NCI-H128 (cell line): Measurements from ENCODE around the gene C6orf89.
A peak's percentile ranks its signal among the peaks of the same experiment; 100 is the strongest.

Source experiments
- DNase-seq: peaks from one replicate; lab custom pipeline; 2025; ENCODE audit not compliant: unreplicated experiment; lab: John Stamatoyannopoulos, UW

C6orf89 gene

DNA sequence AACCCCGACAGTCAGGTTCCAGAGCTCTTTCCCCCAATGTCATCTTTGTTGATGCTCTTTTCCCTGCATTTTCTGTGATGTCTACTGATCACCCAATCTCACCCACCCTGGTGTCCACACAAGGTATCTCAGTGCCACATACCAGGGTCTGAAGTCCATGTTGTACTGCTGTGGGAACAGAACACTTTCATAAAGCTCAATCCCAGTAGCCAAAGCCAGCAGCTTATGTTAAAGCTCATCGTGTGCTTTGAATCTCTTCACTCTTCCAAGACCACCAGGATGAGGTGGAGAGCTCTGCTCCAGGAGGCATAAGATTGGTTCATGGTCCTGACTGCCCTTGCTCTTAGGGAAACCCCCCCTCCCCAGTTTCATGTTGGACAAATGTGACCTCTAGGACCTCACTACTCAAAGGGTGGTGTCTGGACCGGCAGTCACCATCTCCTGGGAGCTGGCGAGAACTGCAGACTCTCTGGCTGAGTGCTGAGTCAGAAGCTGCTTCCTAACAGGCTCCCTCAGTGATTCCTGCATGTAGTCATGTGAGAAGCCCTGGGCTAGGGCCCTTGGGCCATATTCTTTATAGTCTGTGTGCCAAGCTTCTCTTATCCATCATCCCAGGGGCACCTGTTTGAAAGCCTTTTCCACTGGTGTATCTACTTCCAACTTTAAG lies 33.1 kb upstream of the C6orf89 start:
- DNase-seq = no peak

DNA sequence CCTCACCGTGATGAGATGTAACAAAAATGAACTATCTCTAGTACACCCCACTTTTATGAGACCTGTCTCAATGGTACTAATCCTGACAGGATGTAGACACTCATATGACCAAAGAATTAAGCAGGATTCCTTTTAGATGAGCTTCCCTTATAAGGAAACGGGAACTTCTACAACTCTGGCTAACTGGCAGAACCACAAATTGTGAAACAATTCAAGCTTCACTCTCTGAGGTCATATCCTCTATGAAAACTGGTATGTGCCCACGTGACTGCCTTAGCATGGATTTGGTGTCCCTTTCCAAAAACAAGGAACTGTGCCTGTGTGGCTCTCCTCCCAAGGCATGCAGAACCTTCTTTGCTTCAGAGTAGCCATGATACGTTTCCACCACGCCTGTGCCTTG lies 32.4 kb upstream of the C6orf89 start:
- DNase-seq = no peak

DNA sequence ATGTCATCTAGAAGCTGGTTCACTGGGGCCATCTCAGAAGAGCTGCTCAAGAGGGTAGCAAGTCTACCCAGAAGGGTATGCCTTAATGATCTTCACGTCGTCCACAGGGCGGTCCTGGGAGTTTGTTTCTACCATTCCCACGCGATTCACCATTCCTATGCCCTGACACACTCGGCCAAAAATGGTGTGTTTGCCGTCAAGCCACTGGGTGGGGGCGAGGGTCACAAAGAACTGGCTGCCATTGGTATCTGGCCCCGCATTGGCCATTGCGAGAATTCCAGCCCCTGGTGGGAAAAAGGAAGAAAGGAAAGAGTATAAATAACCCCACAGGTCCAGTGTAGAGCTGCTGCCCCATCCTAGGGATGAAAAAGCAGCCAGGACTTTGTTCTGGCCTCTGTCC lies 30.0 kb upstream of the C6orf89 start:
- DNase-seq = no peak

DNA sequence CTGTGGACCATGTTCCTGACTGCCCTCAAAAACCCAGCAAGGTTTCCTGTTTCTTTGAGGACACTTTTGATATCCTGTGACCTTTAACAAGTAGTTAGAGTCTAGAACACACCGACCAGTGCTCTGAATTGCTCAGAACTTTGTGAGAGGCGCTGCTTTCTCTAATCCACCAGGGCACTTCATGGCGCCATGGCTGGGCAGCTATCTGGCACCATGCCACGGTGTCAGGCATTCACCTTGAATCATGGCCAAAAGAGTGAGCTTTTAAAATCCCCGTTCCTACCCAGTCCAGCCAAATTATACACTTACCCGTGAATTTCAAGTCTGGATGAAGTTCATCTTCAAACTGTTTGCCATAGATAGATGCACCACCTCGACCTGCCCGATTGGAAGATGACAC lies 29.5 kb upstream of the C6orf89 start:
- no peak for DNase-seq

DNA sequence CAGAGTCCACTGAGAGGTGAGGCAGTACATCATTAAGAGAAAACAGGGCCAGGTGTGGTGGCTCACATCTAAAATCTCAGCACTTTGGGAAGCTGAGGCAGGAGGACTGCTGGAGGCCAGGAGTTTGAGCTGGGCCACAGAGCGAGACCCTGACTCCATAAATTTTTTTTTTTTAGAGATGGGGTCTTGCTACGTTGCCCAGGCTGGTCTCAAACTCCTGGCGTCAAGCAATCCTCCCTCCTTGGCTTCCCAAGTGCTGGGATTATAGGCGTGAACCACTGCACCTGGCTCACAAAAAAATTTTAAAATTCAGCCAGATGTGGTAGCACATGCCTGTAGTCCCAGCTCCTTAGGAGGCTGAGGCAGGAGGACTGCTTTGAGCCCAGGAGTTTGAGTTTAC lies 28.4 kb upstream of the C6orf89 start:
- no peak for DNase-seq

DNA sequence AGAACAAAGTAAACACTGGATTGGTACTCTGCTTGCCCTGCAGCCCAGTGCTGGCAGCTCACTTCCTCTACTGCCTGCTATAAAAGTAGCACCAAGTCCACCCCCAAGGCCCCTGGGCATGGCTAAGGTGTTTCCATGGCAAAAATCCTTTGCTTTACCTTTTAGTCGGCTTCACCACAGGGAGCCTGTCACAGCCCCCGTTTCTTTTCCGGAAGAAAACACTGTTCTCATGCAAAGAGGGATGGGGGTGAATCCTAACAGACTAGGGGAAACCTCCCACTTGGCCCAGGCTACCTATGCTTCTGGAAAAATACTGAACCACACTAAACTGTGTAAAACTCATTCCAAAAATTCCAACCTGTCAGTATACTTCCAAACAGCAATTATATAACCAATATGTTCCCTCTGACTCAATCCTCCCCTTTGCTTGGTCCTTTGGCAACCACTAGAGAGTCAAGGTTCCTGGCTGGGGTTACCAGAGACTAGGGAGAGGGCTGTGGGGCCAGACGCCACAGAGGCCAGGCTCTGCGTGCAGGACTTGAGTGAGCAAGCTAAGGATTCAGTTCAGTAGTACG lies 27.3 kb upstream of the C6orf89 start:
- no peak for DNase-seq

DNA sequence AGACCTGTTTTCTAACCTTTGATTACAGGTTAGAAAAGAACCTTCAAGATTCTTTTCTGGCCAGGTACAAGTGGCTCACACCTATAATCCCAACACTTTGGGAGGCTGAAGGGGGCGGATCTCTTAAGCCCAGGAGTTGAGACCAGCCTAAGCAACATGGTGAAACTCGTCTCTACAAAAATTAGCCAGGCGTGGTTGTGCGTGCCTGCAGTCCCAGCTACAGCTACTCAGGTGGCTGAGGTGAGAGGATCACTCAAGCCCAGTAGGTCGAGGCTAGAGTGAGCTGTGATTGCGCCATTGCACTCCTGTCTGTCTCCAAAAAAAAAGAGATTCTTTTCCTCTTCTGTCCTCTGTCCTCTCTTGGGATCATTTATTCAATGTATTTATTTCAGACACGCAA lies 25.6 kb upstream of the C6orf89 start:
- DNase-seq = no peak

DNA sequence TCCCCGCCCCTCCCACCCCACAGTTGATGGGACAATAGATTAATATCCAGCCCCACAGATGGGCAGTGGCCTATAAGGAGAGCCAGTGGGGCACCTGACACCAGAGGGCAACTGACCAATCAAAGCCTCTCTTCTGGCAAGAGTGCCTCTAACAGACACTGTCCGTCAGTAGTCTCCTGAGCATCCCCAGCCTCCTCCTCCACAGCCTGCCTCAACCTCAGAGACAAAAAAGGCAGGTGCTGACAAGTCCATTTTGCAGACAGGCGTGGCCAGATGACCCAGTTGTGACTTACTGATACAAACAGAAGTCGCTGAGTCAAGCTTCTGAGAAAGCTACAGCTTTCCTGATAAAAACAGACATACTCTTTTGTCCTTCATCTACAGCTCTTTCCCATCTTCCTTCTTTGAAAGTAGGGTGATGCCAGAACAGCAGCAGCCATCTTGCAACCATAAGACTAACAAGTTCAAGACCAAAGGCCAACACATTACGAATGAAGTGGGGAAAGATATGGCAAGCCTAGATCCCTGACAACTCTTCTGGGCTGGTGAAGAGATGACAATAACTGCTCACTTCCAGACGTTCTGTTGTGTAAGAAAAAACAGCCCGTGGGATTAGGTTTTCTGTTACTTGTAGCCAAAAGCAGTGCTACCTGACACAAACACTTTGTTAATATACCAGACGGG lies 23.4 kb upstream of the C6orf89 start:
- no peak for DNase-seq

DNA sequence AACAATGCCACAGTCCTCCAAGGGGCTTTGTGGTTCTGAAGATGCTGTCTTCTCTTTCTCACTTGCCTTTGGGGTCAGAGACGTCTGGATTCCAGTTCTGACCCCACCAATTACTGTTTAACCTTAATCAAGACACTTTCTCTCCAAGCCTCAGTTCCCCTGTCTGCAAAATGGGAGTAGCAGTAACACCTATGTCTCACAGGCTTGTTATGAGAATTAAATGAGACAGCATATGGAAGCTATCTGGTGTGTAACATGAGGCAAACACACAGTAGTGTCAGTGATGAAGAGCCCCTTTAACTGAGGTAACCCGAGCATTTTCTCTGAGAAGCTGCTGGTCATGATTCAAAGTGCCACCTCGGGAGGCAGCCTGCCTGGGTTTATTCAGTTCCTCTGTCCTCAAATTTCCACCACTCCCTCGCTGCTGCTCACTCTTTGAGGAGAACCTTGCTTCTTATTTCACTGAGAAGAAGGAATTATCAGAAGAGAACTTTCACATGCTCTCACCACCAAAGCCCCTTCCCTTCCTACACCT lies 22.8 kb upstream of the C6orf89 start:
- DNase-seq = no peak

DNA sequence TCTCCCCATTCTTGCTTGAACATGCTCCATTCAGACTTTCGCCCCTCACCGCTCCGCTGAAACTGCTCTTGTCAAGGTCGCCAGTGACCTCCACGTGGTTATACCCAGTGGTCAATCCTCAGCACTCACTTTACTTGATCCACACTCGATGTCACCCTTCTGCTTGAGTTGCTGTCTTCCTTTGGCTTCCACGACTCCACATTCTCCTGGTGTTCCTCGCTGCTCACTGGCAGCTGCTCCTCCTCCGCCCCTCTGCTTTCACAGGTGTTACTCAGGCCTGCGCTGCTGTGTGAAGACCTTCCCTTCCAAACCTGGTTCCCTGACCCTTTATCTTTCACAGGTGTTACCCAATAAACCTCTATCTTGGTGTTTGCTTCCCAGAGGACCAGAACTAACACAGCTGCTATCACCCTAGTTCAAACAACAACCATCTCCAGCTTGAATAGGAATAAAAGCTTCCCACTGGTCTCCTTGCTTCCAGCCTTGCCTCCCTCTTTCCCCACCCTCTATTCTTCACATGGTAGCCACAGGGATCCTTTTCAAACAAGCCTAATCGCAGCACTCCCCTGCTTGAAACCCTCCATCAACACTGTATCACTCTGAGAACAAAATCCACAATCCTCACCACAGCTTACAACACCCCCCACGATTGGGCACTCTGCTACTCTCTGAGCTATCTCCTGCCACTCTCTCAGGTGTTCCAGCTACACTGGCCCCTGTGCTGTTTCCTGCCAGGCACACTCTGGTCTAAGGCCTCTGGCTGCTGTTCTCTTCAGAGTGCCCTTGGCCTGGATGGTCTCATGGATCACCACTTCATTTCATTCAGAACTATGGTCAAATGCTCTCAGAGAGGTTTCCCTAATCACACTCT lies 21.8 kb upstream of the C6orf89 start:
- no peak for DNase-seq

DNA sequence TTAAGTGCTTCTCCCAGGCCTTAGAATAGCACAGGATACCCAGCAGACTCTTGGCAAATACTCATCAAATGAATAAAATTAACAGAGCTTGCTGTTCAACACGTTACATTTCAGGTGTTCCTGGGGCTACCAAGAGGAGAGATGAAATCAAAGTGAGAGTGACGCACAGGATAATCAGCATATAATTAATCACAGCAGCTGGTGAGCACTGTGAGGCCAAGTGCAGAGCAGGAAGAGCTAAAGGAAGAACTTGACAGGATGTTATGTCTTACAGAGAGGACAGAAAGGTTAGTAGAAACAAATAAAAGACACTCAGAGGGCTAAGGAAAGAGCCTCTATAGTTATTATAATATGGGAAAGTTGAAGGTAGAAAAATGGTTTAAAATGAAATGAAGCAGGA lies 19.9 kb upstream of the C6orf89 start:
- no peak for DNase-seq

DNA sequence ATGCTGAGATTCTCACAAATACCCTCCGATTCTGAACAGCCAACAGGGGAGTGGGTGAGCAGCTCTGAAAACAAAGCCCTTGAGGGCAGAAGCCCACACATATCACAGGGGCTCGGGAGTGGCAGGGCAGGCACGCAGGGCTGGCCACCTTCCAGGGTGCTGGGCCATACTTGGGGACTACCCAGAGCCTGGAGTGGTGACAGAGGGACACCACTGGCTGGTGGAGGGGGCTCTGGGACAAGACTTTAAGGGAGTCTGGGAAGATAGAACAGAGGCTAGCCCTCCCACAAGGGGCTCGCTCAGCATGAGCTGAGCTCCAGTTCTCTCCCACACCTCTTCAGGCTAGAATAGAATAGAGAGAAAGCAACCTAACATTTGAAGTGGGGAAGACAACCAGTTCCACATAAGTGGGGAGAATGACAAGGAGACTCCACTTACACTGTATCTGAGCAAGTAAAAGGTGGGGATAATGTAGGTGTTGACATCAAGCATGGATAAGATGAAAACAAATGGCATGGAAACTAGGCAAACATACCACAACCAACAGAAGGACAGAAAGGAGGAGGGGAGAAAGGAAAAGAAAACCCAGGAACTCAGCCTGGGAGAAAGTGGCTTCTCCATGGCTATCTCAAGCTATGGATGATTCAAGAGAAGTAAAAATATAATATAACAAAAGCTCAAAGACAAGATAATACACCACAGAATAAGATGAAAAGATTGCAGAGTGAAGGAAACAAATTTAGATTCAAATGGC lies 18.1 kb upstream of the C6orf89 start:
- no peak for DNase-seq

DNA sequence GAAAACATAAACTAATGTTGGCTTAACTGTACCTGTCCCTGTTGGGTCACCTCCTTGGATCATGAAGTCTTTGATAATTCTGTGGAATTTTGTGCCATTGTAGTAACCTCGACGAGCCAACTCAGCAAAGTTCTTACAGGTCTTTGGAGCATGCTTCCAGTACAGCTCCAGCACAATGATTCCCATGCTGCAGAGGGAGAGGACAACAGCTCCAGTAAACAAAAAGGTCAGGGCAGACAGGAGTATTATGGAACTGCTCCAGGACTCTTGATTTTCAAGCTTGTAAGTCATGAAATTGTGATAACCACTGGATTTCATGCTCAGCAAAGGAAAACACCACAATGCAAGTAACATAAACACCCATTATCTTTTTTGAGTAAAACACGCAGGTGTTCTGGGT lies 14.1 kb upstream of the C6orf89 start:
- DNase-seq = no peak

DNA sequence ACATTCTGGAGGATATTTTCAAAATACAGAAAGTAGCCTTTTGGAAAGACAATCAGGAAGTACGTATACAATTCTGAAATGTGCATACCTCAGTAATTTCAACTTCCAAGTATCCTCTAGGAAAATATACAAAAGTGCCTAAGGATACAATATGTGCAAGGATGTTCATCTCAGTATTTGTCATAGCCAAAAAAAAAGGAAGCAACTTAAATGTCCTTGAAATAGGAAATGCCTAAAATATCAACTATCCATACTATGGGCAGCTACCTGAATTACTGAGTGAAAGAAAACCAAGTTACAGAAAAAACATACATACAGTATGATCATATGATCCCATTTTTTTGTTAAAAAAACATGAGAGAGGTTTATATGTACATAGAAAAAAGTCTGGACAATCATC lies 12.6 kb upstream of the C6orf89 start:
- DNase-seq = no peak

DNA sequence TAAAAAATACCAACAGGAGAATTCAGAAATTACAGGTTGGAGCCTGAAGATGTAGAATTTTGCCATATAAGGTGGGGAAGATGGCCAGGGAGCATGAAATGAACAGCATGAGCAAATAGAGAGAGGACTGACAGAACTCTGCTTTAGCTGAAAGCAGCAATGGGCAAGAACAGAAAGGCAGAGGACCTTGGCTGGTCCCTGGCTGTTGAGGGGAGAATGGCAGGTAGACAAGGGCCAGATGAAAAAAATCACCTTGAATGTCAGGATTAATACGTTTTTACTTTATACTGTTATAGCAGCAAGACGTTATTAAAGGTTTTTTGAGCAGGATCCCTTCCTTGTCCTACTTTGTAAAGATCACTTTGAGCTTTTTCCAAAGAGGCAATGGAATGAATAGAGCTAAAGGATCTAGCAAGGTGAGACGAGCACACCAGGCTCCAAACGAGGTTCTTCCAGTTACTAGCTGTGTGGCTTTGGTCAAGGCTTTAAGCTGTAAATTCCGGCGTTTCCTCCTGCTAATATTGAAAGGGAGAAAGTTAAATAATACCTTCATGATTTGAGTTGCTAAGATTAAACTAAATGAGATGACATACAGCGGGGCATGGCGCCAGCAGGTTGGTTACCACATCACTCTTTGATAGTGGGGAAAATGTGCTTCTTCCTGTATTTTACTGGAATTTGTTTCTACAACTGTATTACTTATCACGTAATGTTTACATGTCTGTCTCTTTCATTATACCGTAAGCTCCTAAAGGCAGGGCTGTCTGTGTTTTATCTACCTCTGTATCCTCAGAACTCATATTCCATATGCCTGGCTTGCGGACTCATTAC lies 11.9 kb upstream of the C6orf89 start:
- DNase-seq = no peak

DNA sequence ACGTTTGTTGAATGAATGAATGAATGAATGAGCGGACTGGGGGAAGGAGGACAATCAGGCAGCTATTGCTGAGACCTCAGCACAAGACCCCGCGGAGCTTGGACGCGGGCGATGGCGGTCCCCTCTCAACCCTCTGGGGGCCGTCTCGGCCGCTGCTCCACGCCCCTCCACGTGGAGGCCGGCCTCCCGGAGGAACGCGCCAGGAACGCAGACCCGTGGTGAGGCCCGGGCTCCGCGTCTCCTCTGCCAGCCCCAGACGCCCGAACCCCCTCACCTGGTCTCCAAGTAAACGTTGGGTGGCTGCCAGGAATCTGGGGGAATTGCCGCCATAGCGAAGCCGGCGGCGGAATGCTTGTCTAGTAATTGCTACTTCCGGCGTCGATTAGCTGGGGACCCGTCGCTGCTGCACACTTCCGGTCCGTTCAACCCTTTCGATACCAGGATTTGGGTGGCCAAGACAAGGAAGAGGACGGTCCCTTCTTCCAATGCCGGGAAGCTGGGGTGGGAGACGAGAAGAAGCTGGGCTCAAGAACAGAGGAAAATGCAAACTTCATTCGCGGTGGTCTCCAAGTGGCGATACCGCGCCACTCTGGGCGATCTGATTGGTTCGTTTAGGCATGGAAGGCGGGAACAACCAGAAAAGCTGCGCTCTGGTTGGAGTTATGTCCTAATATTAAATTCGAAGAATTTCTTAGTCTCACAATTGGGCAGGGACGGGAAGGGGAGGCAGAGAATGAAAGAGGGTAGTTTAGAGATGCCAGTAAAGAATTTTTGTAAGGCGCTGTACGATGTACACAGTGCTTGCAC lies 11.1 kb upstream of the C6orf89 start, which contains the start of gene PPIL1:
Gene PPIL1 (minus strand): TSS at position 361 of the 807 bp plus-strand sequence. CDS start 31 bp downstream, at position 330.
- peak; percentile 81 for DNase-seq

DNA sequence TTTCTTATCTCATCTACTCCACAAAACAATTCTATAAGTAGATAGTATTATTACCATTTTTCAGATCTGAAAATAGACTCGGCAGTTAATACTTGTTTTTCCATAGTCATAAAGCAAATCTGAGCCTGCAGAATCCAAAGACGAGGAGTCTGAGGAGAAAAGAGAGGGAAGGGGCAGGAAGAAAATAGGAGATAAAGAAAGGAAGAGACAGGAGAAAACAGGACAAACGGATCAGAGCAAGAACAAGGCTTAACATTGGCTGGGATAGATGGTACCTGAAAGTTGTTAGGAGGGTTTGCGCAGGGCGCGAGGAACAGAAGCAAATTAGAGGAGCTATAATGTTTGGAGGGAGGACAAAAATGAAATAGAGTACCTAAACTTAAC lies 10.5 kb upstream of the C6orf89 start:
- DNase-seq = no peak

DNA sequence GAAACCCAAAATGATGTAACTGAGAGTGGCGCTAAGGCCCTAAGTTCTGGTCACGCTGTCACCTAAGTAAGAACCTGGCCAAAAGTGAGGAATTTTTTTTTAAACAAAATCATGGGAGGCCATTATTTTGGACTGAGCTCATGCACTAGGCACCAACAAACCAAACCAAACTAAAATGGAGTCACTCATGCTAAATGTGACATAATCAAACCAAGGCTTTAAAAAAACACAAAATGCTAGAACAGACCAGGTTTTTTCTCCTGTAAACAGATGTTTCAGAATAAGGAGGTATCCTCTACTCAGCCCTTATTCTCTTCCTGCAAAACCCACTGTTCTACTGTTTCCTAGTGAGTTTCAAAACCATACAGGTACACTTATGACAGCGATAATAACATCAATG lies 1.1 kb upstream of the C6orf89 start:
- DNase-seq = no peak
